IMR-90 (cell line): ENCODE results near the gene GNB4. TPM values are rescaled to one million over a fixed set of nuclear protein-coding genes. Genes with fewer than 3 reads are reported as not detected.

Experiments
- ATAC-seq: fragments of 200-7000 bp; cut with Tn5 transposase; 2 replicates; pipeline ENCODE4 v1.9.1; 2020; ENCODE audit warnings: low read depth, mild to moderate bottlenecking, moderate library complexity
- BruUV-seq: library from RNA; stranded (reverse); fragments of 400-500 nt; replicated peaks from 2 replicates; lab custom pipeline; 2021; lab: Mats Ljungman, UMichigan
- CTCF ChIA-PET: fragments of 300-600 bp; formaldehyde crosslinking; extraction: SDS; loops from one replicate; lab custom pipeline; 2021; ENCODE audit warnings: antibody characterized with exemption; lab: Yijun Ruan, JAX
- POLR2A ChIA-PET: fragments of 300-600 bp; sonication (Branson Sonifier 250); formaldehyde crosslinking; loops from one replicate; lab custom pipeline; 2022; ENCODE audit warnings: antibody characterized with exemption; ENCODE audit not compliant: unreplicated experiment; lab: Charles Lee
- DNase-seq: peaks from one replicate; pipeline ENCODE4 v3.0.0; 2013
- H2AFZ ChIP-seq: replicated peaks from 2 replicates; pipeline ENCODE3; 2013; ENCODE audit warnings: low read length, mild to moderate bottlenecking; ENCODE audit not compliant: poor library complexity
- H2AK5ac ChIP-seq: 2 replicates; pipeline ENCODE4 v1.6.1; 2013; ENCODE audit warnings: low read depth, low read length, inconsistent platforms
- H2AK9ac ChIP-seq: replicated peaks from 2 replicates; pipeline ENCODE3; 2013; ENCODE audit warnings: mild to moderate bottlenecking, low read depth, low read length, moderate library complexity; ENCODE audit not compliant: poor library complexity
- H2BK120ac ChIP-seq: 2 replicates; pipeline ENCODE4 v1.6.1; 2013; ENCODE audit warnings: low read depth, low read length, inconsistent platforms
- H2BK15ac ChIP-seq: 3 replicates; pipeline ENCODE4 v1.6.1; 2013; ENCODE audit warnings: low read depth, low read length, inconsistent platforms
- H2BK20ac ChIP-seq: 2 replicates; pipeline ENCODE4 v1.6.1; 2013; ENCODE audit warnings: low read depth, mild to moderate bottlenecking, inconsistent platforms, low read length, moderate library complexity
- H2BK5ac ChIP-seq: 2 replicates; pipeline ENCODE4 v1.6.1; 2013; ENCODE audit warnings: mild to moderate bottlenecking, low read depth, low read length, inconsistent platforms; ENCODE audit not compliant: poor library complexity, severe bottlenecking
- H3K14ac ChIP-seq: replicated peaks from 2 replicates; pipeline ENCODE4 v1.6.1; 2013; ENCODE audit warnings: low read depth, low read length, inconsistent platforms
- H3K18ac ChIP-seq: 2 replicates; pipeline ENCODE4 v1.6.1; 2013; ENCODE audit warnings: low read depth, low read length, control low read depth
- H3K23ac ChIP-seq: 2 replicates; pipeline ENCODE4 v1.6.1; 2013; ENCODE audit warnings: low read depth, low read length, inconsistent platforms
- H3K27ac ChIP-seq: 2 replicates; pipeline ENCODE4 v1.5.1; 2013; ENCODE audit warnings: mild to moderate bottlenecking, control low read depth, low read length; ENCODE audit not compliant: insufficient read depth
- H3K27me3 ChIP-seq: 2 replicates; pipeline ENCODE4 v1.6.1; 2013; ENCODE audit warnings: low read length; ENCODE audit not compliant: control insufficient read depth, insufficient read depth
- H3K36me3 ChIP-seq: 2 replicates; pipeline ENCODE4 v1.6.1; 2013; ENCODE audit warnings: low read length, mixed read lengths; ENCODE audit not compliant: control insufficient read depth, insufficient read depth
- H3K4ac ChIP-seq: 2 replicates; pipeline ENCODE4 v1.6.1; 2013; ENCODE audit warnings: low read depth, low read length, inconsistent platforms
- H3K4me1 ChIP-seq: 2 replicates; pipeline ENCODE4 v1.6.1; 2013; ENCODE audit warnings: low read length, mixed read lengths; ENCODE audit not compliant: control insufficient read depth, insufficient read depth
- H3K4me2 ChIP-seq: 2 replicates; pipeline ENCODE4 v1.6.1; 2013; ENCODE audit warnings: low read depth, mild to moderate bottlenecking, control low read depth, low read length, moderate library complexity
- H3K4me3 ChIP-seq: 2 replicates; pipeline ENCODE4 v1.5.1; 2013; ENCODE audit warnings: low read depth, mild to moderate bottlenecking, control low read depth, low read length, moderate library complexity; ENCODE audit not compliant: insufficient read depth
- H3K56ac ChIP-seq: 2 replicates; pipeline ENCODE4 v1.6.1; 2013; ENCODE audit warnings: low read length, inconsistent platforms; ENCODE audit not compliant: insufficient read depth; ENCODE audit errors: extremely low read depth
- H3K79me1 ChIP-seq, 2 experiments: 2 replicates each; pipeline ENCODE4 v1.6.1; 2013; ENCODE audit warnings: low read length in 2 of 2, inconsistent platforms in 1 of 2, low read depth in 1 of 2
- H3K9ac ChIP-seq: 2 replicates; pipeline ENCODE4 v1.6.1; 2013; ENCODE audit warnings: low read depth, low read length, control low read depth
- H3K9me1 ChIP-seq: 2 replicates; pipeline ENCODE4 v1.6.1; 2013; ENCODE audit warnings: low read length, inconsistent platforms; ENCODE audit not compliant: insufficient read depth
- H3K9me3 ChIP-seq: 2 replicates; pipeline ENCODE4 v1.6.1; 2013; ENCODE audit warnings: low read length; ENCODE audit not compliant: control insufficient read depth, insufficient read depth
- H4K20me1 ChIP-seq: 2 replicates; pipeline ENCODE4 v1.6.1; 2013; ENCODE audit warnings: low read length, inconsistent platforms; ENCODE audit not compliant: insufficient read depth
- H4K5ac ChIP-seq: 2 replicates; pipeline ENCODE4 v1.6.1; 2013; ENCODE audit warnings: mild to moderate bottlenecking, low read depth, low read length, control low read depth
- H4K8ac ChIP-seq, 2 experiments: 2 replicates each; pipeline ENCODE4 v1.6.1; 2013; ENCODE audit warnings: low read depth in 2 of 2, low read length in 2 of 2, control low read depth in 1 of 2, inconsistent platforms in 1 of 2
- H4K91ac ChIP-seq: 2 replicates; pipeline ENCODE4 v1.6.1; 2013; ENCODE audit warnings: low read depth, low read length, inconsistent platforms; ENCODE audit not compliant: insufficient read depth
- ELK1 ChIP-seq: fragments of 150-350 bp; IDR thresholded peaks from 2 replicates; pipeline ENCODE4 v1.6.1; 2016; ENCODE audit warnings: low read depth, mild to moderate bottlenecking, low read length, moderate library complexity, borderline replicate concordance
- WGBS, 2 experiments: methylation state at CpG; one replicate each; pipeline versions ENCODE4 v1.1.5 to v1.1.7; 2013; ENCODE audit warnings: missing lambda C conversion rate in 2 of 2; ENCODE audit not compliant: insufficient read length in 1 of 2; ENCODE audit errors: extremely low coverage in 2 of 2; 5-methylcytosine and 5-hydroxymethylcytosine counted together
- dilution Hi-C: fragments of 300-500 bp; cut with HindIII; formaldehyde crosslinking; loops from one replicate; pipeline ENCODE4 v1.14.3; 2018; ENCODE audit warnings: low sequenced_read_pairs; ENCODE audit not compliant: unreplicated experiment
- in situ Hi-C: fragments of 300-500 bp; cut with MboI; formaldehyde crosslinking; loops from 3 replicates; pipeline ENCODE4 v1.14.3; 2019; ENCODE audit warnings: low sequenced_read_pairs, inconsistent platforms, mixed read lengths
- intact Hi-C: fragments of 100-400 bp; cut with micrococcal nuclease; formaldehyde crosslinking; loops from 2 replicates; pipeline ENCODE4 v1.10.0; 2022
- polyA plus RNA-seq, 3 experiments: library from polyadenylated mRNA; depleted of rRNA; stranded (reverse); fragments of >200 nt; gene quantifications; 2 replicates each; pipeline ENCODE4 v1.2.3, GENCODE V29; 2012; ENCODE audit warnings: low replicate concordance in 1 of 3
- total RNA-seq: library from RNA; depleted of rRNA; stranded (reverse); fragments of >200 nt; gene quantifications from 2 replicates; pipeline ENCODE4 v1.2.3, GENCODE V29; 2012

The GNB4 gene
- total and polyA plus RNA-seq, 2 of the 4 experiments (the other 2 are of a cell fraction), result 22.1 to 112 TPM

- no peaks in the 10 kb centered on the region for H3K9me1 ChIP-seq
- 0 out of 4 replicates have a peak, but pooled peaks cover 0 to 3% of the 10 kb centered on the region in 2 experiments for H3K79me1 ChIP-seq
- no peak overlapping the region for H3K14ac ChIP-seq
- H3K56ac ChIP-seq, result no peak overlapping the region
- in situ Hi-C loops (no loop called here), dilution Hi-C loops (no loop called here), intact Hi-C loops (loop anchor here (1.0 kb wide), 1 partner anchor 29 kb away; no protein-coding TSS in a partner anchor)
- ChIA-PET CTCF (interaction anchor here (0.6 kb wide), 1 partner anchor 40 kb away, joined by 3 read pairs; no protein-coding TSS in a partner anchor), POLR2A (no interaction called here)
- TF ChIP-seq ELK1, result no peak
- H3K27ac ChIP-seq, result no peak overlapping the region
- no CpG with 5 or more reads among the region's 1 CpG for WGBS, 2 experiments
- H3K4me2 ChIP-seq, result no peak overlapping the region
- H4K20me1 ChIP-seq, result no peaks in the 10 kb centered on the region
- peaks cover 12% of the 10 kb centered on the region for H3K36me3 ChIP-seq
- no peak overlapping the region for H2BK15ac ChIP-seq
- H4K5ac ChIP-seq, result no peak overlapping the region
- H2AFZ ChIP-seq, result no peak overlapping the region
- no peak overlapping the region for H2BK5ac ChIP-seq
- ATAC-seq (no peak), DNase-seq (no peak)
- no peaks in the 10 kb centered on the region for H3K27me3 ChIP-seq
- no peak overlapping the region for H3K4ac ChIP-seq
- no TSS peak for BruUV-seq
- H3K18ac ChIP-seq, result no peak overlapping the region
- no peak overlapping the region for H2AK5ac ChIP-seq
- no peak overlapping the region for H3K23ac ChIP-seq
- H3K4me1 ChIP-seq, result peaks cover 2% of the 10 kb centered on the region; the same call in 1 of the 2 replicates
- no peak overlapping the region for H2AK9ac ChIP-seq
- H2BK120ac ChIP-seq, result no peak overlapping the region
- H4K91ac ChIP-seq, result no peak overlapping the region
- H3K9me3 ChIP-seq, result no peaks in the 10 kb centered on the region
- H4K8ac ChIP-seq, result no peak overlapping the region
- no peak overlapping the region for H2BK20ac ChIP-seq
- no peak overlapping the region for H3K4me3 ChIP-seq
- H3K9ac ChIP-seq, result no peak overlapping the region
Observed at GRCh38 chr3:179391906-179392305, 59.4 kb downstream of the GNB4 start.
